ENCODE data around the gene HLA-B.

GRCh38 chr6:31336896-31337496, 20.0 kb downstream of the HLA-B start:
- TF ChIP-seq BHLHE40 (IDR thresholded peaks at IDR 0.05; ENCODE audit: borderline replicate concordance) (no peak), ELF4 (IDR thresholded peaks at IDR 0.05) (no peak), TARDBP (IDR thresholded peaks at IDR 0.05) (no peak), SUZ12 (IDR thresholded peaks at IDR 0.05) (no peak), CTBP1 (IDR thresholded peaks at IDR 0.05; ENCODE audit: borderline replicate concordance) (no peak)
